ENCODE results near the gene PKD2.

PKD2 gene

GRCh38 chr4:88090898-88091297 is 83.5 kb downstream of the PKD2 start:
- Histone ChIP-seq H3K27ac (no peak overlapping the region), H3K4me3 (IDR thresholded peaks at IDR 0.05; ENCODE audit: insufficient read depth, low read depth, low read length) (no peak overlapping the region), H4K20me1 (ENCODE audit: insufficient read depth) (no peaks in the 10 kb centered on the region; the same call in 1 of the 2 replicates), H3K27me3 (ENCODE audit: insufficient read depth, low read depth) (no peaks in the 10 kb centered on the region), H3K4me2 (no peak overlapping the region), H2AFZ (ENCODE audit: low read depth) (no peak overlapping the region), H3K4me1 (ENCODE audit: low read depth, poor library complexity, severe bottlenecking) (peaks cover 14% of the 10 kb centered on the region), H3K9ac (no peak overlapping the region), H3K79me2 (ENCODE audit: insufficient read depth, low read depth) (no peaks in the 10 kb centered on the region), H3K36me3 (ENCODE audit: insufficient read depth) (no peaks in the 10 kb centered on the region)
- TF ChIP-seq CTCF (conservative IDR thresholded peaks at IDR 0.05; ENCODE audit: low read depth, low read length), result no peak

- no peaks in the 10 kb centered on the region for H3K27me3 ChIP-seq (ENCODE audit: insufficient read depth, low read depth)
- no peaks in the 10 kb centered on the region; the same call in 1 of the 2 replicates for H4K20me1 ChIP-seq (ENCODE audit: insufficient read depth)
- no peak for TF ChIP-seq CTCF (conservative IDR thresholded peaks at IDR 0.05; ENCODE audit: low read depth, low read length)
- H3K36me3 ChIP-seq (ENCODE audit: insufficient read depth), result no peaks in the 10 kb centered on the region
- no peak overlapping the region for H3K4me2 ChIP-seq
- no peak overlapping the region for H3K27ac ChIP-seq
- no peak overlapping the region for H3K9ac ChIP-seq
- H2AFZ ChIP-seq (ENCODE audit: low read depth), result no peak overlapping the region
- H3K4me3 ChIP-seq (IDR thresholded peaks at IDR 0.05; ENCODE audit: insufficient read depth, low read depth, low read length), result no peak overlapping the region
- peaks cover 14% of the 10 kb centered on the region for H3K4me1 ChIP-seq (ENCODE audit: low read depth, poor library complexity, severe bottlenecking)
- H3K79me2 ChIP-seq (ENCODE audit: insufficient read depth, low read depth), result no peaks in the 10 kb centered on the region
These were observed 83.9 kb downstream of the PKD2 start for GRCh38 chr4:88091378-88091777.

GRCh38 chr4:88093874-88094273 is 86.4 kb downstream of the PKD2 start:
- H3K27me3 ChIP-seq (ENCODE audit: insufficient read depth, low read depth), result no peaks in the 10 kb centered on the region
- H3K79me2 ChIP-seq (ENCODE audit: insufficient read depth, low read depth), result no peaks in the 10 kb centered on the region
- H3K4me1 ChIP-seq (ENCODE audit: low read depth, poor library complexity, severe bottlenecking), result peaks cover 32% of the 10 kb centered on the region
- no peak for TF ChIP-seq CTCF (conservative IDR thresholded peaks at IDR 0.05; ENCODE audit: low read depth, low read length)
- no peak overlapping the region for H3K9ac ChIP-seq
- no peak overlapping the region for H2AFZ ChIP-seq (ENCODE audit: low read depth)
- H3K4me3 ChIP-seq (IDR thresholded peaks at IDR 0.05; ENCODE audit: insufficient read depth, low read depth, low read length), result no peak overlapping the region
- H4K20me1 ChIP-seq (ENCODE audit: insufficient read depth), result no peaks in the 10 kb centered on the region; the same call in 1 of the 2 replicates
- H3K36me3 ChIP-seq (ENCODE audit: insufficient read depth), result no peaks in the 10 kb centered on the region
- H3K4me2 ChIP-seq, result no peak overlapping the region
- no peak overlapping the region for H3K27ac ChIP-seq

- Histone ChIP-seq H3K4me3 (IDR thresholded peaks at IDR 0.05; ENCODE audit: insufficient read depth, low read depth, low read length) (no peak overlapping the region), H3K9ac (no peak overlapping the region), H3K4me2 (no peak overlapping the region), H3K79me2 (ENCODE audit: insufficient read depth, low read depth) (no peaks in the 10 kb centered on the region), H3K36me3 (ENCODE audit: insufficient read depth) (no peaks in the 10 kb centered on the region), H3K27me3 (ENCODE audit: insufficient read depth, low read depth) (no peaks in the 10 kb centered on the region), H4K20me1 (ENCODE audit: insufficient read depth) (no peaks in the 10 kb centered on the region), H3K4me1 (ENCODE audit: low read depth, poor library complexity, severe bottlenecking) (peaks cover 31% of the 10 kb centered on the region), H3K27ac (no peak overlapping the region), H2AFZ (ENCODE audit: low read depth) (no peak overlapping the region)
- no peak for TF ChIP-seq CTCF (conservative IDR thresholded peaks at IDR 0.05; ENCODE audit: low read depth, low read length)
These were observed 89.9 kb downstream of the PKD2 start for GRCh38 chr4:88097301-88097700.
